RPMI7951 (cell line): ENCODE data around the gene TNFRSF6B. TPM values are rescaled to one million over a fixed set of nuclear protein-coding genes. Genes with fewer than 3 reads are reported as not detected.

ENCODE experiments used
- DNase-seq: peaks from one replicate; pipeline ENCODE4 v3.0.0-alpha.2; 2012; ENCODE audit warnings: low read depth
- total RNA-seq: library from RNA; depleted of rRNA; stranded (reverse); fragments of >200 nt; shearing (Covaris generic); gene quantifications from 2 replicates; pipeline ENCODE4 v1.2.3, GENCODE V29; 2014

Gene TNFRSF6B
- total RNA-seq, 1 experiment from 2014 or later: 0.36 TPM

DNA sequence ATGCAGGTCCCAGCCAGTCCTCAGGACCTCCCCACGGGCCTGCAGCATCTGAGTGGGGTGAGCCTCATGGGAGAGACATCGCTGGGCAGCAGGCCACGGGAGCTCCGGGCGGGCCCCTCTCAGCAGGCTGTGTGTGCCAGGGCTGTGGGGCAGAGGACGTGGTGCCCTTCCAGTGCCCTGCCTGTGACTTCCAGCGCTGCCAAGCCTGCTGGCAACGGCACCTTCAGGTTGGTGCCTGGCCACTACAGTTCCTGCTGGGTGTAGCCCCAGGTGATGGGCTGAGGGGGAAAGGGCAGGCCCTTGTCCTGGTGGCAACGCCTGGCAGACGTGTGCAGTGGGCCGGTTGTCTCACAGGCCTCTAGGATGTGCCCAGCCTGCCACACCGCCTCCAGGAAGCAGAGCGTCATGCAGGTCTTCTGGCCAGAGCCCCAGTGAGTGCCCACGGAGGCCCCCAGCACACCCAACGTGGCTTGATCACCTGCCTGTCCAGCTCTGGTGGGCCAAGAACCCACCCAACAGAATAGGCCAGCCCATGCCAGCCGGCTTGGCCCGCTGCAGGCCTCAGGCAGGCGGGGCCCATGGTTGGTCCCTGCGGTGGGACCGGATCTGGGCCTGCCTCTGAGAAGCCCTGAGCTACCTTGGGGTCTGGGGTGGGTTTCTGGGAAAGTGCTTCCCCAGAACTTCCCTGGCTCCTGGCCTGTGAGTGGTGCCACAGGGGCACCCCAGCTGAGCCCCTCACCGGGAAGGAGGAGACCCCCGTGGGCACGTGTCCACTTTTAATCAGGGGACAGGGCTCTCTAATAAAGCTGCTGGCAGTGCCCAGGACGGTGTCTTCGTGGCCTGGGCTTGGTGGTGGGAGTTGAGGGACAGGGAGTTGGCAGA is 787 bp upstream of the TNFRSF6B start:
- DNase-seq: no peak

DNA sequence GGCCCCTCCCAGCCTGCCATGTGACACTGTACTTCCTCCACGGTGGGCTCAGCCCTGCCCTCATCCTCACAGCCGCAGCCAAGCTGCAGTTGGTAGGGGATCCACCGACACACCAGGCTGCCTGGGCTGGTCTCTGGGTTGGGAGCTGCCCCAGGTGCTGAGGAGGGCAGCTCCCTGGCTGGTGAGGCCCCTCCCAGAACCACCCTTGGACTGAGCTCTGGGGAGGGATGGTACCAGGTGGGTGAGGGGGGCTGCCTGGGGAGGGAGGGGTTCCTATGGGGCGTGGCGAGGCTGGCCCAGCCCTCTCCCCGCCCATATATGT is 185 bp upstream of the TNFRSF6B start:
- DNase-seq: no peak

DNA sequence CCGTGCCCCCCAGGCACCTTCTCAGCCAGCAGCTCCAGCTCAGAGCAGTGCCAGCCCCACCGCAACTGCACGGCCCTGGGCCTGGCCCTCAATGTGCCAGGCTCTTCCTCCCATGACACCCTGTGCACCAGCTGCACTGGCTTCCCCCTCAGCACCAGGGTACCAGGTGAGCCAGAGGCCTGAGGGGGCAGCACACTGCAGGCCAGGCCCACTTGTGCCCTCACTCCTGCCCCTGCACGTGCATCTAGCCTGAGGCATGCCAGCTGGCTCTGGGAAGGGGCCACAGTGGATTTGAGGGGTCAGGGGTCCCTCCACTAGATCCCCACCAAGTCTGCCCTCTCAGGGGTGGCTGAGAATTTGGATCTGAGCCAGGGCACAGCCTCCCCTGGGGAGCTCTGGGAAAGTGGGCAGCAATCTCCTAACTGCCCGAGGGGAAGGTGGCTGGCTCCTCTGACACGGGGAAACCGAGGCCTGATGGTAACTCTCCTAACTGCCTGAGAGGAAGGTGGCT is 960 bp downstream of the TNFRSF6B start:
- DNase-seq: no peak

DNA sequence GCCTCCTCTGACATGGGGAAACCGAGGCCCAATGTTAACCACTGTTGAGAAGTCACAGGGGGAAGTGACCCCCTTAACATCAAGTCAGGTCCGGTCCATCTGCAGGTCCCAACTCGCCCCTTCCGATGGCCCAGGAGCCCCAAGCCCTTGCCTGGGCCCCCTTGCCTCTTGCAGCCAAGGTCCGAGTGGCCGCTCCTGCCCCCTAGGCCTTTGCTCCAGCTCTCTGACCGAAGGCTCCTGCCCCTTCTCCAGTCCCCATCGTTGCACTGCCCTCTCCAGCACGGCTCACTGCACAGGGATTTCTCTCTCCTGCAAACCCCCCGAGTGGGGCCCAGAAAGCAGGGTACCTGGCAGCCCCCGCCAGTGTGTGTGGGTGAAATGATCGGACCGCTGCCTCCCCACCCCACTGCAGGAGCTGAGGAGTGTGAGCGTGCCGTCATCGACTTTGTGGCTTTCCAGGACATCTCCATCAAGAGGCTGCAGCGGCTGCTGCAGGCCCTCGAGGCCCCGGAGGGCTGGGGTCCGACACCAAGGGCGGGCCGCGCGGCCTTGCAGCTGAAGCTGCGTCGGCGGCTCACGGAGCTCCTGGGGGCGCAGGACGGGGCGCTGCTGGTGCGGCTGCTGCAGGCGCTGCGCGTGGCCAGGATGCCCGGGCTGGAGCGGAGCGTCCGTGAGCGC is 1.6 kb downstream of the TNFRSF6B start:
- no peak for DNase-seq

DNA sequence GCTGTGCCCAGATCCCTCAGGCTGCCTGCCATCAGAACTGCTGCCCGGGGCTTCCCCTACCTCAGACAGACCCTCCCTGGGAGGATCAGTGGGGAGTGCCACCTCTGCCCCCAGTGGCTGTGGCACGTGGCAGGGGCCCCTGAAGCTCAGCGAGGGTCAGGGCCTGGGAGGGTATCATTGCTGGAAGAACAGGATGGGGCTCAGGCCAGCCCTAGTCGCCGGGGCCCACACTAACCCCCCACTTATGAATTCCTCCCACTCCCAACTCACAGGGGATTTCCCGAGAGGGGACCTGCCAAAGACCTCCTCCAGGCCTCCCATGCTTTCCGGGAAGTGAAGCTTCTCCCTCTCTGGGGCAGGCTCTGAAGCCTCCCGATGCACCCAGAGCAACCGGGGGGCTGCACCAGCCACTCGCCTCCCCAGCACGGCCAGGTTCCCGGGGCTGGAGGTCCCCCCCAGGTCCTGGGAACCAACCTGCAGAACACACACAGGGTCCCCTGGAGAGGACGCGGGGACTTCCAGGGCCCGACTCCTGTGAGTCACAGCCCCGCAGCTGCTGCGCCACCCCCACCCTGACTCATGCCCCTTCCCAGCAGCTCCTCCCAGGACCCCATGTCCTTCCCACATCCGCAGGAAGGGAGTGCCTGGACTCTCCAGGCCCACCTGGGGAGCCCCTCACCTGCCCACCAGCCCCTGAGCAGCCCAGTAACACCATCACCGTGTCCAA is 2.5 kb downstream of the TNFRSF6B start:
- peak; percentile 95 for DNase-seq

DNA sequence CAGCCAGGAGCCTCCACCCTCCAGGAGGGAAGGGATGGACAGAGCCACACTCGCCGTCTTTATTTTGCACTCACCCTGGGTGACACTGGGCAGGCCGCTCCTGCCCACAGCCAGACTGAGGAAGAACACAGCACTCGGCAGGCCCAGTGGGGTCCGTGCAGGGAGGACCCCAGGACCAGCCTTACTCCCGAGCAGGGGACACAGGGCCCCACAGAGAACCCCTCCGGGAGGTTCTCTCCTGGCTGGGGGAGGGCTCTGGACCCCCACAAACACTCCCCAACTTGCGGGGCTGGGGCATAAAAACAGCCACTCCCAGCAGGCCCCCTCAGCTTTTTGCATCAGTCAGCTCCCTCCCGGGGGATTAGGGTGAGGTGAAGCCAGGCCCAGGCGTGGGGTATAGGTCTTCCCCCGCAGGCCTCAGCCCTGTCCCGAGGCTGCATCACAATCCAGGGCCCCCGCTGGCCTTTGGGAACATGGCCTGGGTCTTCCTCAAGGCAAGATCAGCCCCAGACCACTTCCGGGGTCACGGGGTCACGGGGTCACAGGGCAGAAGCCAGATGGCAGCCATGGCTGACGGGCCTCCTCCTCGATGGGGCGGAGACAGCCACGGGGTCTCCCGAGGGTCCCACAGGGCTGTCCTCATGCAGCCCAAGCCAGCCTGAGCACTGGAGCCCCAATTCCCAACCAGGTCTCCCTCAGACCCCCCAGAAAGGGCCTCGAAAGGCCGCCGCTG is 3.2 kb downstream of the TNFRSF6B start:
- DNase-seq: no peak

DNA sequence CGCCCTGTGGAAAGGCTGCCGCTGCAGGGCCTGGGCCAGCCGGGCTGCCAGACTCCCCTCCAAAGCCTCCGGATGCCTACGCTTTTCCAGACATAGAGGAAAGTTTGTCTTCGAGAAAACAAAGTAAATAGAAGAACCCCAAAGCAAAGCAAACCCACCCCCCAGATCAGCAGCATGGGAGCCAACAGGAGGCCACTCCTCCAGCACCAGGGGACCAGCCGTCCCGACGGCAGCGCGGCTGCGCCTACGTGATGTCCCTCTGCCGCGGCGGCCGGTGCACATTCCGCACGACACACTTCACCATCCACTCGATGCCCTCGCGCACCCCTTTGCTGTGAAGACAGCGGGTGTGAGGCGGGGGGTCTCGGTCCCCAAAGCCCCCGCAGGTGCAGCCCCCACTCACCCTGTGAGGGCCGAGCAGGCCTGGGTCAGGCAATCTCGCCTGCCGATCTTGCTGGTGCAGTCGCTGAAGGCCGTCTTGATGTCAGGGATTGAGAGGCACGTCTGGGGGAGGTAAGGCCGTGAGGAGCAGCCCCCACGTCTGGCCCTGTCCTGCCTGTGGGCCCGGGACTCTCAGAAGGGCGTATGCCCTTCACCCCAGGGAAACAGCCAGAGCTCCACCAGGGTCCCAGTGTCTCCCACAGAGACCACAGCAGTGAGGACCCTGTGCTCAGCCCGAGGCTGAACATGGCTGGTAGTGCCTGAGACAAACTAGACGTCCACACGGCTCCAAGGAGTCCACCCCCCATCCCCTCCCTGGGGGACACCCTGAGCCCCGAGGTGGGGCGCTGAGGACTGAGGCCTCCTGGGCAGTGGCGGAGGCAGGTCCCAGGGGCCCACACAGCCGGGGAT is 4.0 kb downstream of the TNFRSF6B start:
- no peak for DNase-seq

DNA sequence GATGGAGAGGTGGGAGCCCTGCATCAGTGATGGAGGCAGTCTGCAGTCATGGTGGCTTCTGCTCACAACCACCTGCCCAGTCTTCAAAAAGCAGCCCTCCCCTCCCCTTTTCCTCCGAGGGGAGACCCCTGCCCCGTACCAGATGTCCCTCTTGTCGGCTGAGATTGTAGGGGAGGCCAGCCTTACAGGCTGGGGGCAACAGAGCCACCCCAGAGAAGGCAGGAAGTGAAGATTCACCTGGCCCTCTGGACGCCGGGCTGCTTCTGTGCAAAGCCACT is 4.5 kb downstream of the TNFRSF6B start:
- no peak for DNase-seq

DNA sequence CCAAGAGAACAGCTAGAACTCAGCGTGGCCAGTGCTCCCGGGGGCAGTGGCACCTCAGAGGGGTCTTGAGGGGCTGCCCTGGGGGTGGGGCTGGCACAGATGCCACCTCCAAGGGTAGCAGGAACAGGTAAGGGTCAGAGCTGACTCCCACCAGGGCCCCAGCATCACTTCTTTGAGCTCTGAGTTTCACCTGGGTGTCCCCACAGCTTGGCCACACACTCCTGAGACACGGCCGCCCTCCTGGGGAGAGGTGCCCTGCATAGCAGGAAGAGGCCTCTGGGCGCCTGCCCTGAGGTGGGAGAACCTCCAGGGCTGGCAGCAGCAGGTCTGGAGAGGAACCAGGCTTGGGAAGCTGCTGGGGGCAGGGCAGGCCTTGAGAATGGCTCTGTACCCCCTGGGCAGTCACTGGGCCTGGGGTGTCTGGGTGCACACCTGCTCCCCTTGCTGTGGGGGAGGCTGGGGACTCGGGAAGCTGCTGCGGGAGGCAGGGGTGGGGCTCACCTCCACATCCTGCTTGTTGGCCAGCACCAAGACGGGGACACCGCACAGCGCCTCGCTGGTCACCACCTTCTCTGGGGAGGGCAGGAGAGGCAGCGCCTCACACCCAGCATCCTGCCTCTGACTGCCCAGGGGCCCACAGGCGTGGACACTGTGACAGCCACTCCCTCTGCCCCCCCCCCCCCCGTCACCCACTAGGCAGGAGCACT is 5.0 kb downstream of the TNFRSF6B start:
- DNase-seq: no peak

DNA sequence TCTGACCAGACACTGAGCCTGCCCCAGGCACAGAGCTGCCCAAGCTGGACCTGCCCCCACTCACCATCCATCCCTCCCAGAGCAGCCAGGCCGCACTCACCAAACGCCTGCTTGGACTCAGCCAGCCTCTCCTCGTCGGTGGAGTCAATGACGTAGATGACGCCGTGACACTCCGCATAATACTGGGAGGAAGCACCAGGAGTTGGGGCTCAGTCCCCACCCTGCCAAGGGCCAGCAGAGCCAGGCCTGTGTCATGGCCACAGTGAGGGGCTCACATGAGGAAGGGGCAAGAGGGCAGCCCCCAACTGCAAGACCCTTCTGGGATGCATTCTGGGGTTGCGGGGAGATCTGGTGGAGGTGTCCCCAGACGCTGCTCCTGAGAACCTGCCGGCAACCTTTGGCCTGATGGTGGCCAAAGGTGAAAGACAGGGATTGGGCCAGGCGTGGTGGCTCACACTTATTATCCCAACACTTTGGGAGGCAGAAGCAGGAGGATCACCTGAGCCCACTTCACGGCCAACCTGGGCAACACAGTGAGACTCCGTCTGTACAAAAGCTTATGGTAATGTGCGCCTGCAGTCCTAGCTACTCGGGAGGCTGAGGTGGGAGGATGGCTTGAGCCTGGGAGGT is 5.7 kb downstream of the TNFRSF6B start:
- no peak for DNase-seq

DNA sequence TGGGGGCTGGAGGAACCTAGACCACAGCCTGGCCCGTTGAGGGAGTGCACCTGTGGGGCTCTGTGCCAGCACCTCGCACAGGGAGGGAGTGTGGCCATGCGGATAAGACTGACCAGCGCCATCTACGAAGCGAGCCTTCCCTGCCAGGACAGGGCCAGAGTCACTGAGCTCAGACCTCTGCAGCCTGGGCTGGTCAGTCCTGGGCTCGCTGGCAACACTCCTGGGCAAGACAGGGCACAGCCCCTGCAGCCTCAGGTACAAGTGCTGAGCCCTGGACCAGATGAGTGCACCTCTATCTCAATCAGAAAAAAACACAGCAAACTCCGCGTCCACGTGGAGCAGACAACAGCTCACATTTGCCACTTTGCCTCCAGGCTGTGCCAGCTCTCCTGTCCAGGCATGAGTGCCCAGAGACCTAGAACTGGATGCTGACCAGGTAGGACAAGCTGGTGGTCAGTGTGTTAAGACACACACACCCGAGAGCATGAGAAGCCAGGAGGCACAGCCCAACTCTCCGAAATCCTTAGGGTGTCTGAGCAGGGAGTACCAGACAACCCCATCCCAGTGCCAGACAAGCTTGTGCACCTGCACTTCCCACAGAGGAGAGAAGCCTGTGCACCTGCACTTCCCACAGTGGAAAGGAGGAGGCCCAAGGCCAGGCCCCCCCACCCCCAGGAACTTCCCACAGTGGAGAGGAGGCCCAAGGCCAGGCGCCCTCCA is 6.5 kb downstream of the TNFRSF6B start:
- DNase-seq: no peak

DNA sequence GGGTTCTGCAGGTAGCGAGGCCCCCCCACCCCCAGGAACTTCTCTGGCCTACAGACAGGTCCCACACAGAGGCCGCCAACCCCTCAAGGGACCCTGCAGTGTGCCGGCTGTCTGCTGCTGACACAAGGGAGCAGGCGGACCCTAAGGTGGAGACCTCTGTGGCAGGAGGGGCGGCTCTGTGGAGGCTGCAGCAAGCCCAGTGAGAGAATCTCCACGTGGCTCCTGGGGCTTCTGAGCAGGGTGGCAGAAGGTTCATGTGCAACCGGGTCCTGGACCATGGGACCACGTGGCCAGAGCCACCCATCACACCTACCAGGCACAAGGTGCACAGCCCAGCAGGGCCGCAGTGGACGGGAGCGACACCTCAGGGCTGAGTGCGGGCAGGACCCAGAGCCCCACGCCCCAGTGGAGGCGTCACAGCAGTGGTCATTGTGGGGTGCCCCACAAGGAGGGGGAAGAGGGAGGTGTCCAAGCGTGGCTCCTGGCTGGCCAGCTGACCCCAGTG is 7.1 kb downstream of the TNFRSF6B start:
- DNase-seq: no peak

DNA sequence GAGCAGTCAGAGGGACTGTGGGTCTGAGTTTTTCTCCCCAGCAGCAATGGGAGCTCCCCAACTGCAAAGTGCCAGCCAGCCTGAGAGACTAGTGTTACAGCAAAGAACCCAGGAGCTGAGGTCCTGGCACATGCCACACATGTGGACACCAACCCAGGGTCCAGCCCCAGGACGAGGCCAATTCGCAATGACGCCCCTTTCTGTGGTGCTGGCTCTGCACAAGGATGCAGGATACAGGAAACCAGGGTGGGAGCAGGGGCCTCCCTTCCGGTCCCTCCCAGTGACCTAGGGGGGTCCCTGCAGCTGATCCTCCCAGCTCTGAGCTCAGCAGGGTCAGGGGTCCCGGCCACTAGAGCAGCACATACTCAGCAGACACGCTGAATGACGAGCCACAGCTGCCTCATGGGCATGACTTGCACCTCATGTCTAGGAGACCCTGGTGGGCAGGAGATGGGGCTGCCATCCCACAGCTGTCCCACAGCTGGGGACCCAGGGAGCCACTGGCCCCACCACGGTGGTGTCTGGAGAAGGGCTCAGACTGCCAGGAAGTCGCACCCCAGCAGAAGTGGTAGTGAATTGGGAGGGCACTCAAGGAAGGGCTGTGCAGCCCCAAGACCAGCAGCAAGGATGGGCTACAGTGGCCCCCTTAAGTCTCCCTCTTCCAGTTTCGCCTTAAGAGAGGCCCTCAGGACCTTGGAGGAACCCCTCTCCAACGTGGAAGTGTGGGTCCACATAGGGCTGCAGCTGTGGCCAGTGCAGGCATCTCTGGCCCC is 7.7 kb downstream of the TNFRSF6B start:
- no peak for DNase-seq

DNA sequence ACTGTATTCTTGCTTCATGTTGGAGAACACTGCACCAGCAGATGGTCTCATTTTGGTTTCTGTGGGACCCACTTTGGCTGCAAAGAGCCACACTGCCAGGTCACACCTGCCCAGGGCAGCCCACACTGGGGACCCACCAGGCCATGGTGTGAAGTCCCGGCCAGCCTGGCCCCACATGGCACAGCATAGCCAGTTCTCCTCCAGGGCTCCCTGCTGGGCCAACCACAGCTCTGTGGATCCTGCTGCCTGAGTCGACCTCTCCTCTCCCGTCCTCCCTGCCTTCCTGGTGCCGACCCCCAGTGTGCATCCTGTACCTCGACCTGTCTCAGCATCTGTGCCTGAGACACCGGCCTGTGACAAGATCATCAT is 8.3 kb downstream of the TNFRSF6B start:
- DNase-seq: no peak

DNA sequence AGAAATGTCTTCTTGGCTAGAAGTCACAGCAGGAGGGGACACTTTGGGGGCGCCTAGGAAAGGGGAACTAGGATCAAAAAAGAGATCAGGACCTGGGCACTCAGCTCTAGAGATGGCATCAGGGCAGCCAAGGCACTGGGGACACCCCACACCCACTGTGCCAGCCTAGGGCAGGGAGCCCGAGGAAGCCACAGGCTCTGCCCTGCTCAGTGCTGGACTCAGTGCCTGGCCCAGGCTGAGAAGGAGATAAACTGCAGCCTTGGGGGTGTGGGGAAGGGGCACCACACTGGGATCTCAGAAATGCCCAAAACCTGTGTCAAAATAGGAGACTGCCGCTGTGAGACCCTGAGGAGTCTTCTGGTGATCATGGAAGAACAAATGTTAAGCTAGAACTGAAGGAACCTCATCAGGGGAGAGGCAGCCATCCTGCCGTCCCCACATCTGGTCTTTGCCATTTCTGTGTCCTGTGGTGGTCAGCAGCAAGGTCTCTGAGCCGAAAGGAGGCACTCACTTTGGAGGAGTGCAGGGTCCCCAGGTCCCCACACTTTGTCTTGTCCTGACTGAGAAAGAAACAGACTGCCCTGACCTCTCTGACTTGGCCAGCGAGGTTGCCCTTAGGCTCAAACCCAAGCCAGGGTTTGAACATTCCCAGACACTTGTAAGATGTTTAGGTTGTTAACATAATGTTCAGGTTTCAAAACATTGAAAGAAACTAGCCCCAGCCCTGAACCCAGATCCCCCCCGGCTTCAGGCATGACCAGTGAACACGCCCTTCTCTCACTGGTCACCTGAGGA is 9.0 kb downstream of the TNFRSF6B start:
- DNase-seq: no peak

DNA sequence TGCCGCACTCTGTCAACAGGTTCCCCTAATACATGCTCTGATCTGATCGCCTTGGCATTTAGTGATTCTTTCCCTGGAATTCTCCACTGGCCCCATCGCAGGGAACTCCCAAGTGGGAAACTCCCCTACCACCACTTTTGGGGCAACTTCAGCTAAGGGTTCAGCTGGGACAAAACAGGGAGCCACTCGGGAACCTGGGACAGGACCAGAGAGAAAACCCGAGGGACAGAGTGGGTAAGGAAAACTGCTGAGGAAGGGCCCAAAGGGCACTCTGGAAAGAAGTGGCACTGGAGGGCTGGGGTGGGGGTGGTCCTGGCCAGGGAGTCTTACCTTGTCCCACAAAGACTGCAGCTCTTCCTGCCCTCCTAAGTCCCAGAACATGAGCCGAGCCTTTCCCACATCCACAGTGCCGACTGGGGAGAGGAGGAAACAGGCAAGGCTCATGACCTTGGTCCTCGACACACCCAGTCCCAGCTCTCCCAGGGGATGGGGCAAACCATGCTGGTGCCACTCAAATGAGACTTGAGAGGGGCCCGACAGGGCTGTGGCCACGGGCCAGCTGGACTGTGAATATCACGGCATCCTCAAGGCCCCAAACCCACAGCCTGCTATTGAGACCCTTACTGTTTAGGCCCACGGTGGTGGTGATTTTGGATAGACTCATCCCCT is 9.7 kb downstream of the TNFRSF6B start:
- no peak for DNase-seq
